GM18909 (cell line): ENCODE data around the gene SAMD5.
"Not testable (repeated sequence)": the region's sequence is repeated elsewhere in the genome, so short reads cannot be mapped to it uniquely, and the experiment has no call there.

ENCODE experiments used
- ATAC-seq: cut with Tn5 transposase; IDR thresholded peaks from one replicate; pipeline ENCODE4 v1.9.1; 2021; ENCODE audit warnings: mild to moderate bottlenecking; ENCODE audit not compliant: unreplicated experiment, poor library complexity

Gene SAMD5

GRCh38 chr6:147527197-147527596 is 18.7 kb downstream of the SAMD5 start:
- no peak for ATAC-seq

DNA sequence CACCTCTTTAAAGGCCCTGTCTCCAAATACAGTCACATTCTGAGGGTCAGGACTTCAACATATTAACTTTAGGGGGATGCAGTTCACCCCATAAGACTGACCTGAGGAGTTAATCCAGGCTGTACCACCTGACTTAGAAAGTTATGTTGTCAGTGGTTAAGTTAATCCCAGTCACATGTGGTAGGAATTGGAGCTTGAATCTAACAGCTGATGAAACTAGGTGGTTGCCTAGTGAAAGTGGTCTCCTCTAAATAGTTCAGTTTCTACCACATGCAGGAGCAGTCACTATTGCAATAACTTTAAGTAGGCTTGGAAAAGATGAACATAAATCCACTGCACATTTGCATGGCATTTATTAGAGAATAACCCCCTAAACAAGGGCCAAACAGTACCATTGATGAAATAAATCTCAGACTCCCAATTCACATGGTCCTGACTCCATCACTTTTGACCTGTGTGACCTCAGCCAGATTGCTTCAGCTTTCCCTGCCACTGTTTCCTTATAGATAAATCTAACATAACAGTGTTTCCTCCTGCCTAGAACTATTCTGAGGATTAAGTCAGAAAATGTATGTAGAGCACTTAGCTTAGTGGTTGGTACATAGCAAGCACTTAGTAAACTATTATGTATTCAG is 20.1 kb downstream of the SAMD5 start:
- ATAC-seq, result no peak

DNA sequence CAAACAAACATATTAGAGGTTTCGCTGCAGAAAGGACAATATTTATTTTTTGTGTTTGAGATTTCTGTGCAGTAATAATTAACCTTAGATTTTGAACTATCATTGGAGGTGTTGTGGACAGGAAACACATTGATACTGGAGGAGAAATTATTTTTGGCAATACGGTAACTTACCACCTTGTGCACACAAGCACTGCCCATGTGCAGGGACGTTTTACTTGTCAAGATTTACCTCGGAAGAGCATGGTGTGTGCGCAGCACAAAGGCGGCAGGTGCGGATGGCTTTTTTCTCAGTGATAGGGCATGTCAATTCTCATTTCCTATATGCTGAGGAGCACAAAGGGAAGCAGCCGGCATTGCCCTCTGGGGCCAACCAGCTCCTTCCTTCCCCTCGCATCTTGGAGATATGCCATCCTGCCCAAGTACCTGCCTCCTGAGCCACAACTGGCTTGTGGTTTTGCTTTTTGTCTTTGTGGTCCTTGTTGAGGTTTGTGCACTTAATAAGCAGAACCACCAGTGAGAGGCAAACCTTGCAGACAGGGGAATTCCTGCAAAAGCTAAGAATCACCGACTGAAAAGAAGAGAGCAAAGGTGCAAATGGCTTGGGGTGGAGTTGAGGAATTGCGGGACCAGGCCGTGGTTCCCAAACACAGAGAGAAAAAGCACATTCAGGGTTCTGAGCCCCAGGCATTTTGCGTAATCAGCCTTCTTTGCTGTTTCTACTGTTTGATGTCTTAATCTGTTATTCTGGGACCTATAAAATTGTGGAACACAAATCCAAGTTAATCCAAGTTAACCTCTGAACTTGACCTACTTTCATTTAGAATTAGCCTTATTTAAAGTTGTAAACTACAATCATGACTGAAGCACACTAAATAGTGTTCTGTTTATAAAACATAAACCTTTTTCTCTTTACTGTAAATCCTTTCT is 21.9 kb downstream of the SAMD5 start:
- peak; percentile 78 for ATAC-seq

GRCh38 chr6:147531321-147531720 is 22.8 kb downstream of the SAMD5 start:
- ATAC-seq, result no peak

GRCh38 chr6:147534116-147534860 is 25.8 kb downstream of the SAMD5 start:
- ATAC-seq, result no peak

GRCh38 chr6:147538821-147539220 is 30.3 kb downstream of the SAMD5 start:
- ATAC-seq, result no peak

DNA sequence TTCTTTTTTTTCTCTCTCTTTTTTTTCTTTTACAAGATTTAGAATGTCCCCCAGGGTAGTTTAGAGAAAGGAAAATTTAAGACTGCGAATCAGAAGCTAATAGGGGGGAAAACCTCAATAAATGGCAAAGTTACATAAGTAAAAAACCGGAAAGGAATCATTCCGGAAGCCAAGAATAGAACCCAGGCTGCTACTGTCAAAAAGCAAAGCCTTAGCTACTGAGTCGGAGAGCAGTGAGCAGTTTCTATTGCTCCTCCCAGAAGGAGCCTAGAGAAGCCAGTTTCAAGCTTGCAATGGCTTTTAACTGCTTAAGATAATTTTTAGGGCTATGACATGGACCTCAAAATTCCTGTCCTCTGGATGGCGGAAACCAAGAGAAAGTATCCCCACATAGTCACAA is 31.6 kb downstream of the SAMD5 start:
- no peak for ATAC-seq

GRCh38 chr6:147542436-147542835 is 33.9 kb downstream of the SAMD5 start:
- not testable (repeated sequence) for ATAC-seq

DNA sequence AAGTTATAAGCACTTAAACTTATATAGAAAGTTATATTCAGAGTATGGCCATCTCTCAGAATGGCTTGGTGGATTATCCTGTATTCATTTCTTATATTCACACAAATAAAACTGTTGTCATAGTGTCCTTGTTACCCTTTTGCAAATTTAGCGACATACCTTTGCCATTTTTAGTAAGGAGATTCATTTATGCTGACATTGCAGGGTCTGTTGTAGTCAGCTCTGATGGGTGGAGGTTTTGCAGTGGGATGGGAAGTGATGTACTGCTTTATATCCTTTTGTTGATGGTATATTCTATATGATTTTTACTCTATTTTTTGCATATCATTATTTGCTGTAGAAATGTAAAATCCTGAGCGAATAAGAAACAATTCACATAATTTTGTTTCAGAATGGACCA is 35.9 kb downstream of the SAMD5 start:
- no peak for ATAC-seq

DNA sequence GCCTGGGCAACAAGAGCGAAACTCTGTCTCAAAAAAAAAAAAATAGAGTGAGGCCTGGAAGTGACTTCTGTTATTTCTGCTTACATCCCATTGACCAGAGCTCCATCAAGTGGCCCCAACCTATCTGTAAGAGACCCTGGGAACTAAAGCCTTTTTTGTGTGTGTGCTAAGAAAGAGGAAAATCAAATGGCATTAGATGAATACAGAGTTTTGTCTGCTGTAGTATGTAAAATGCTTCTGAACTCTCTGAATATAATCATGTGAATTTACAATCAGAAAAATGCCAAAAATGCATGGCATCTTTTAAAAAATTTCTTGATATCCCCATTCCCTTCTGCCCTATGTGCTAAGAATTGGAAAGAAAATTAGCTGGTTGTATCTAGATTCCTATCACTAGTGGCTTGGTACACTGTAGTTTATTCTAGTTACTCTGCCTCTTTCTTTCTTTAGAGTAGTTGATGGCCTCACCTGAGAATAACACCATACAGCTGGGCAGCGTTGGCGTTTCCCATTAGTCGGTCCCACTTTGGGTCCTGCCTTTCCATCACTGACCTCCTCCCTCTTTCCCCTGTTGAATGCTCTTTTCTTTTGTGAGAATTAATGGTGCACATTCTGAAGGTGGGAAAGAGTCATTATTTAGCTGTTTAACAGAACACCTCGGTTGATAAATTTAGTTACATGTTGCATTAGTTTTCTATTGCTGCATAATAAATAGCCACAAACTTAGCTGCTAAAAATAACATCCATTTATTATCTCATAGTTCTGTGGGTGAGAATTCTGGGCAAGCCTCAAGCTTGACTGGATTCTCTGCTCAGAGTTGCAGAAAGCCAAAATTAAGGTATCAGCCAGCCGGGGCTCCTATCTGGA is 38.2 kb downstream of the SAMD5 start:
- ATAC-seq, result no peak

DNA sequence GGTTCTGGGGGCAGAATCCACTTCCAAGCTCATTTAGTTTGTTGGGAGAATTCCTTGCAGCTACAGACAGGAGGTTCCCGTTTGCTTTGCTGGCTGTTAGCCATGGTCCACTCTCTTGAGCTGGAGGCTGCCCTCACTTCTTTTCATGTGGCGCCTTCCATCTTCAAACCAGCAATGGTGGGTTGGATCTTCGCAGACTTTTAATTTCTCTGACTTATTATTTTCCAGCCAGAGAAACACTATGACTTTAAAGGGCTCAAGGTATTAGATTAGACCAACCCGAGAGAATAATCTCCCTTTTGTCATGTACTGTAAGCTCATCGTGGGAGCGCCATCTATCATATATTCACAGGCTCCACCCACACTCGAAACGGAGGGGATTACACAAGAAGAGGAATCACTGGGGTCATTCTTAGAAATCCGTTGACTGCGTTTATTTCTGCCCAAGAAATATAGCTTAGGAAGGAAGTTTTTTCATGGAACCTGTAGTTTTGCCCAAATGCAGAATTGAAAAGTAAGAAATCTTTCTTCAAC is 38.9 kb downstream of the SAMD5 start:
- ATAC-seq, result no peak

- ATAC-seq, result no peak
Measured at GRCh38 chr6:147548921-147549475, 40.5 kb downstream of the SAMD5 start.

- ATAC-seq, result no peak
Measured at GRCh38 chr6:147549531-147549930, 41.0 kb downstream of the SAMD5 start.

GRCh38 chr6:147551976-147552375 is 43.5 kb downstream of the SAMD5 start:
- ATAC-seq, result no peak

DNA sequence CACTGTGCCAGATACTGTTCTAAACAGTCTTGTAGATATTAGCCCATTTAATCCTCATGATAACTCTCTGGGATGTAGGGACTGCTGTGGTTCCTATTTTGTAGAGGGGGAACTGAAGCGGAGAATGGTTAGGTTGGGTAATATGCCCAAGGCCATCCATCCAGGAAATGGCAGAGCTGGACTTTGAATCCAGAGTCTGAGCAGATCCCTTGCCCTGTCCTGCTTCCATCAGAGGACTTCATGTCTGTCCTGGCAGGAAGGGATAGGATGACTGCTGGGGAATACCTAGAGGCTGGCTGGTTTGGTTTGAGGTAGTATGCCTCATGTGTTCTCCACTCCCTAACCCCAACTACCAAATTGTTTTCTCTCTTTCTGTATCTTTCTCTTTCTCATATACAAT is 44.6 kb downstream of the SAMD5 start:
- ATAC-seq, result no peak

GRCh38 chr6:147554281-147554680 is 45.8 kb downstream of the SAMD5 start:
- ATAC-seq, result no peak

- ATAC-seq, result no peak
Measured at GRCh38 chr6:147559006-147559405, 50.5 kb downstream of the SAMD5 start.

- no peak for ATAC-seq
Measured at GRCh38 chr6:147560670-147561069, 52.2 kb downstream of the SAMD5 start.

DNA sequence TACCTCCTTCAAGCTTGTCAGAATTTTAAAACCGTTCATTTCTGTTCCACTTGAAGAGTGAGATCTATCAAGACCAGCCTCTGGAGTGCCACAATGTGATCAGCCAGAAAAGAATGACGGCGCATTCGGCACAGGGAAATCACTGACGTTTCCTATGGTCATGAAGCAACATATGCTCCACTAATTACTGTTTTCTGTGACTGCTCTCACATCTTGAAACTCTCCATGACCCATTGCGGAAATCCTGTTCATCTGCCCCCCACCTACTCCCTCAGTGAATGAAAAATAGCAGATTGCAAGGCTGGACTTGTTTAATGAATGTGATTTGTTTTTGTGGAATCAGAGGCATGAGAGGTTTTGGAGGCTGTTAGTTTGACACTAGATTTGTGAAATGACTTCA is 53.2 kb downstream of the SAMD5 start:
- ATAC-seq, result no peak

DNA sequence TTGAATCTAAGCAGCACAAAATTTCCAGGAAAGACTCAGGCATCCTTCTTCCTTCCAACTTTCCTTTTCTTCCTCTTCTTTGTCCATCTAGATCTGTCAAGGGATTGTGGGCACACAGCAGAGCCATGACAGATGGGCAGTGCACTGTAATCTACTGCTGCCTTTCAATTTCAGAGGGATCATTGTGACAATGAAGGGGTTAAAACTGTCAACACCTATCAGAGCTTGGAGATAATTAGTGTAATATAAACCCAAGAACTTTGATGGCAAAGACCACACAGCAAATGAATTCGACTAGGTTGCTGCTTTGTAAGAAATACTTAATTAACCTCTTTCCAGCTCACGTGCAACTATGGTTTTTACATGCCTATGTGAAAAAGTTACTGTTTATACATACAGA is 55.0 kb downstream of the SAMD5 start:
- no peak for ATAC-seq
